ENCODE measurements around the gene ARRB1.

- TF ChIP-seq CTCF (IDR thresholded peaks at IDR 0.05): no peak
- TF ChIP-seq POLR2AphosphoS5 (IDR thresholded peaks at IDR 0.05): no peak
- TF ChIP-seq POLR2A (IDR thresholded peaks at IDR 0.05; ENCODE audit: low read depth): no peak
- TF ChIP-seq EP300 (IDR thresholded peaks at IDR 0.05): no peak
These were observed 104.7 kb downstream of the ARRB1 start for GRCh38 chr11:75246671-75247350.
